Astrocyte of the hippocampus (primary cell): ENCODE data around the gene IGF2R.
A peak's percentile ranks its signal among the peaks of the same experiment; 100 is the strongest.
"Not testable (repeated sequence)": the region's sequence is repeated elsewhere in the genome, so short reads cannot be mapped to it uniquely, and the experiment has no call there.

Experiments
- DNase-seq: peaks from one replicate; pipeline ENCODE4 v3.0.0; 2011; ENCODE audit warnings: low read depth, low spot score

The IGF2R gene

DNA sequence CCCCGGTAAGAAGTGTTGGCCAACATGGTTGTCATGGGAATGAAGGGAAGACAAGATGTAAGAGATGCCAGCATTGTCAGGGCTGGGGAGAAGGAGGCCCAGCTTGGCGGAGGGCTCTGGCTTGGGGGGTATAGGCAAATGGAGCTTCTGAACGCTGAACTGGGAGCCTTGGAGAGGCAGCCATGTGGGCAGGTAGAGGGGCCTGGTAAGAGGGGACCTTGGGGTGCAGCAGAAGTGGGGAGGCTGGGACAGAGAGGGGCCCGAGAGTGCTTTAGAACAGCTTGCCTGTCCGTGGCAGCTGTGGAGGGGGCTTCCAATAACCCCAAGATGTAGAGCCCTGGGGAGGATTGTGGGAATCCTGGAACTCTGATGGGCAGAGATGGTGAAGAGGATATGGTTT, 155.7 kb downstream of the IGF2R start:
- DNase-seq = no peak

GRCh38 chr6:160125105-160125504, 156.2 kb downstream of the IGF2R start:
- not testable (repeated sequence) for DNase-seq

- no peak for DNase-seq
Observed at GRCh38 chr6:160127270-160128124, 158.6 kb downstream of the IGF2R start.

- DNase-seq = no peak
Observed at GRCh38 chr6:160128125-160128683, 159.3 kb downstream of the IGF2R start.

DNA sequence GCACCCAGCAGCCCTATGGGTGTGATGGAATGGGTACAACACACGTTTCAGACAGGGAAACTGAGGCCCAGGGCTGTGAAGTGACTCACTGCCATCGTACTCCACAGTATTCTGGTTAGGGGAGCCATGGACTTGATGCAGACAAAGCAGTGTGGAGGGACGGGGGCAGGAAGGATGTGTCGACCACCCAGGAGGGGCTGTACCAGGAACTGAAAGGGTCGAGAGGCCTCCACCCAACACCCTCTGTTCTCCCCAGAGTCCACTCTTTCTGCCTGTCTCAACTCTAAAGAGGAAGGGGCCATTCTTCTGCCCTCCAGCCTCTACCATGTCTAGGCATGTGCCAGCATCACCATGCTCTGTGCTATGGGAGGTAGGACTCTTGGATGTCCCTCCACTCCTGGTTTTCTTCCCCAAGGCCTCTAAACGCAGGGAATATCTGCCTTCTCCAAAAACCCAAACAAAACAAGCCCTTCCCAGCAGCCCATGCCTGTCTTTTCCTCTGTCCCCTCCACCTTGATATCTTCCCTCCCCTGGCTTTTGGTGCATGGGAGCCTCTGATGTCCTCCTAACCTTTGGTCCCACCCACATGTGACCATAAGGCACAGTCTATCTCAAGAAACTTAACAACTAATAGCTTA, 160.1 kb downstream of the IGF2R start:
- no peak for DNase-seq

GRCh38 chr6:160129881-160130615, 161.2 kb downstream of the IGF2R start:
- DNase-seq = no peak

DNA sequence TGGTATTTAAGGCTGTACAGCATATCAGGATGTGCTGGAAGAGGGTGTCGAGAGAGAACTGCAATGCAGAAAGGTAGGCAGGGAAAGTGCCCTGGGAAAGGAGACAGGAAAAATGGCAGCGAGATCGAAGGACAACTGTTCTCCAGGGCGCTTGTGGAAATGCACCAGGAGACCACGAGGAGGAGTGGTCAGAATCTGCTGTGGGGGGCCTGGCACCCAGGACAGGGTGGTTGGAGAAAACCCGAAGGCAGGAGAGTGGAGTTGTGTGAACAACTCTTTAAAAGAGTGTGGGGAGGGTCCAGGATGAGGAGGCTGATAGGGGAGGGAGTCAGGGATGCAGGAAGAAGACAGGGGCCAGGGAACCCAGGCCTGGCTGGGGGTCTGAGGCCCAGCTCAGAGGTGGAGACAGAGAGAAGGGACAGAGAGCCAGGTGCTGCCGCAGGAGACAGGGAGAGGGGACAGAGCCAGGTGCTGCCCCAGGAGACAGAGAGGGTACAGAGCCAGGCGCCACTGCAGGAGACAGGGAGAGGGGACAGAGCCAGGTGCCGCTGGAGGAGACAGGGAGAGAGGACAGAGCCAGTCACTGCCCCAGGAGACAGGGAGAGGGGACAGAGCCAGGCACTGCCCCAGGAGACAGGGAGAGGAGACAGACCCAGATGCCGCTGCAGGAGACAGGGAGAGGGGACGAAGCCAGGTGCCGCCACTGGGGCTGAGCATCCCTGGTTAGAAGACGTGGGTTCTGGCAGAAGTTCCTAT, 162.0 kb downstream of the IGF2R start:
- no peak for DNase-seq

DNA sequence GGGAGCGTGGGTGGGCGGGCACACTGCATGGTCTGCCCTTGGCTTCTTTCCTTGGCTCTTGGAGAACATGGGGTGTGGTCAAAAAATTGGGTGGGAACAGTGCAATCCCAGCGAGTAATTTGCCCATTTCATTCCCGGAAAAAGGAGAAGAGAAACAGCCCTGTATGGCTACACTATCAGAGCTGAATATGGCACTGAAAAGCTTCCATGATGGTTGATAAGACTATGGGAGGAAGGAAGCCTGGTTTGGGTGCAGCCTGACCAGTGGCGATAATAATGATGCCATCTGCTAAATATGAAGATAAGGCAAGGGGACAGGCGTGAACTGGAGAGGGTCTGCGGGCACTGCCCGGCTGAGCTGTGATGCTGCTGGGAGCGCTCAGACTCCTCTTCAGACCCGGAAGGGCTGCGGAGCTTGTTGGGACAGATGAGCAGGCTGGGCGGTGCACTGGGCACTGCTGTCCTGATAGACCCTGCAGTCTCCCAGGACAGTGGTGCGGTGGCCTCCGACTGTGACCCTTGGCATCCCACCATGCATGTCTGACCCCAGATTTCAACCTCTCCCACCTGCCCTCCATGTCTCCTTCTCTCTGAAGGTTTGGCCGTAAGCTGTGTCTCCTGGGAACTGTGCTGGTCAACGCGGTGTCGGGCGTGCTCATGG, 162.9 kb downstream of the IGF2R start:
- DNase-seq = no peak

DNA sequence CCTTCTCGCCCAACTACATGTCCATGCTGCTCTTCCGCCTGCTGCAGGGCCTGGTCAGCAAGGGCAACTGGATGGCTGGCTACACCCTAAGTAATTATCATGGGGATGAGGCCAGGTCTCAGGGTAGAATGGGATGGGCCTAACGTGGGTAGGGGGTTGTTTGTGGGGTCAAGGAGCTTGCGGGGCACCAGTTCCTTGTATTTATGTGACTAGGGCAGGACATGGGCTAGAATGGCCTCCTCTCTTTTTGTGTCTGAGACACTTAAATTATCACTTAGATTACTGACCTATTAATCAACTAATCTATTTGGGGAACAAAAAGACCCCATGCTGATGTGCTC, 163.4 kb downstream of the IGF2R start:
- DNase-seq = no peak

DNA sequence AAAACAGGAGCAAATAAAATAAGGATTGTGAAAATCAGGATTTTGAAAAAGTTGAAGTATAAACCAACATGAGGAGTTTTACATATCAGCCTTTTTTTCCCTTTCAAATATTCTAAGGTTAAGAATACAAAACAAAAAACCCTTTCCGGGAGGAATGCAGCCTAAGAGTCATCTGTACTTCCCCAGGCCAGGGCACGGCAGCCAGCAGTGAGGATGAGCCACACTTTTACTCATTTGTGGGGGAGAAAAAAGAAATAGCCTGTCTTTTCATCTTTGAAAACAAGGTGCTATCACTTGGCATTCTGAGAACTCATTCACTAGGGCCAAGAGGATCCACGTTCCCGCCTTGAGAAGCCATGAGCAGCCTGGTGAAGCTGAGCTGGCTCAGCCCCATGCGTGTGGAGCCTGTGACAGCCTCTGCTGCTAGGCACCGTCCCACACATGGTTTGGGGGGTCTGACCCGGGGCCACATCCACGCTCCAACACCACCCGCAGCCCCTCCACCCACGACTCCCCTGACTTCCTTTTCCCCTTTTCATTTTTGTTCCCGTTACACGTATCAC, 164.0 kb downstream of the IGF2R start:
- DNase-seq = peak; percentile 24

GRCh38 chr6:160133441-160134336, 164.8 kb downstream of the IGF2R start:
- DNase-seq = no peak

- not testable (repeated sequence) for DNase-seq
Observed at GRCh38 chr6:160134337-160134751, 165.5 kb downstream of the IGF2R start.

- DNase-seq = no peak
Observed at GRCh38 chr6:160134779-160135547, 166.1 kb downstream of the IGF2R start.

- no peak for DNase-seq
Observed at GRCh38 chr6:160135907-160136655, 167.2 kb downstream of the IGF2R start.

DNA sequence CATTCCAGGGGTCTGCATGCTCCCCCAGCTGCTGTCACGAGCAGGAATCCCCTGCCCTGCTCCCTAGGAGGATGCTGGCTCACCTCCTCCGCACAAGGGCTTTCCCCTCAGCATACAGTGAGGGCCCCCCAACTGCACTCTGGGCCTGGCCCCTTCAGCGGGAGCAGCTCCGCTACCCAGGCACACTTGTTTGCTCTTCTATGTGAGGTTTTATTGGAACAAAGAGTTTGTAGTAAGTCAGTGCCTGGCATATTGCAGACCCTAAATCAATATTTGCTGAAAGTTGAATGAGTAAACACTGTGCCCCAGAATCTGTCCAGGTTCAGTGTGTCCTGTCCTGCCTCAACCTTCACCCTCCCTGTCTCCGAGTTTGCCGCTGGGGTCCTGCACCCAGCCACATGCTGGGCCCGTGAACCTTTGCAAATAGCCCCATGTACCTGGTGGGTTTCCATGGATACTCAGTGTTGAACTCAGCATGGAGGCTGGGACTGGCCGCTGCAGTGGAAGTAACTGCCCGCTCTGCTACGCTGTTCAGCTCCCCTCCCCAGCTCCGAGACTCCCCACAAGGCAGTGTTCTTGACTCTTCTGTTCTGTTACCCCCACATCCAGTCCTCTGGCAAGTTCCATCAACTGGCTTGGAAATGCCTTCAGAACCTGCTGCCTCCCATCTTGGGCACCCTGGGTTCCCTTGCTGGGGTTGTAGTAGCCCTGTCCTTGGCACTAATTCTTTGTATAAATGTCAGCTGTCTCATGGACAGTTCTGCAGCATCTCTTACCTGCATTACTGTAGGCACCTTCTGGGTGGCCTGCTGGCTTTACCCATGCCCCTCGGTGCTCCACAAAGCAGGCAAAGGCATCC, 168.5 kb downstream of the IGF2R start:
- DNase-seq = no peak

GRCh38 chr6:160137989-160138835, 169.3 kb downstream of the IGF2R start:
- peak; percentile 76 for DNase-seq
